ENCODE data around the gene TIPRL.

- no peak for TF ChIP-seq CTCF (IDR thresholded peaks at IDR 0.05)
- TF ChIP-seq EZH2 (IDR thresholded peaks at IDR 0.05; ENCODE audit: borderline replicate concordance, insufficient read depth, low read depth, low read length, poor library complexity, severe bottlenecking): no peak
These were observed 28.5 kb upstream of the TIPRL start for GRCh38 chr1:168150283-168150682.

All from B cell (primary cell).